Measurements from ENCODE around the gene PRPF6. TPM values are rescaled to one million over a fixed set of nuclear protein-coding genes. Genes with fewer than 3 reads are reported as not detected.

The PRPF6 gene
- total and polyA plus RNA-seq, 2 of the 13 experiments (the other 11 are each of a cell fraction or from before 2014, with no cell fraction given): 63.7 to 101 TPM

- TF ChIP-seq USF2 (IDR thresholded peaks at IDR 0.05; ENCODE audit: low read depth, low read length): no peak
- TF ChIP-seq USF2 (CRISPR knock-in tag; IDR thresholded peaks at IDR 0.05; ENCODE audit: borderline replicate concordance): no peak
- TF ChIP-seq CC2D1A (CRISPR knock-in tag; IDR thresholded peaks at IDR 0.05): no peak
- TF ChIP-seq RFXANK (CRISPR knock-in tag; IDR thresholded peaks at IDR 0.05): no peak
- TF ChIP-seq CBFB (CRISPR knock-in tag; IDR thresholded peaks at IDR 0.05): peak; percentile 37
- TF ChIP-seq MEIS2 (CRISPR knock-in tag; IDR thresholded peaks at IDR 0.05): peak; percentile 19; the same call in 1 of the 2 replicates
- TF ChIP-seq GZF1 (CRISPR knock-in tag; IDR thresholded peaks at IDR 0.05): peak; percentile 66; the same call in 1 of the 2 replicates
- TF ChIP-seq POLR2G (IDR thresholded peaks at IDR 0.05; ENCODE audit: low read depth, low read length): peak; percentile 92
- no peak for TF ChIP-seq SIN3B (IDR thresholded peaks at IDR 0.05; ENCODE audit: low read length)
- no peak for TF ChIP-seq ZNF574 (CRISPR knock-in tag; IDR thresholded peaks at IDR 0.05)
- TF ChIP-seq KMT2B (CRISPR knock-in tag; IDR thresholded peaks at IDR 0.05): peak; percentile 64
- TF ChIP-seq ZNF20 (CRISPR knock-in tag; IDR thresholded peaks at IDR 0.05): no peak
- TF ChIP-seq KDM4B (CRISPR knock-in tag; IDR thresholded peaks at IDR 0.05): no peak
- TF ChIP-seq ZMYM4 (CRISPR knock-in tag; IDR thresholded peaks at IDR 0.05): no peak
- no peak for TF ChIP-seq FLYWCH1 (CRISPR knock-in tag; IDR thresholded peaks at IDR 0.05)
- no peak for TF ChIP-seq SAFB2 (CRISPR knock-in tag; IDR thresholded peaks at IDR 0.05; ENCODE audit: borderline replicate concordance, low read depth)
- TF ChIP-seq ZBTB46 (CRISPR knock-in tag; IDR thresholded peaks at IDR 0.05; ENCODE audit: borderline replicate concordance): no peak
- TF ChIP-seq PAWR (CRISPR knock-in tag; IDR thresholded peaks at IDR 0.05; ENCODE audit: borderline replicate concordance): no peak; the same call in 1 of the 2 replicates
- TF ChIP-seq KAT2B (IDR thresholded peaks at IDR 0.05; ENCODE audit: borderline replicate concordance, low read depth, low read length): no peak
- peak; percentile 76 for TF ChIP-seq ZNF547 (CRISPR knock-in tag; IDR thresholded peaks at IDR 0.05)
- no peak for TF ChIP-seq ZFP41 (CRISPR knock-in tag; IDR thresholded peaks at IDR 0.05; ENCODE audit: borderline replicate concordance)
- no peak; the same call in 1 of the 2 replicates for TF ChIP-seq PAX8 (CRISPR knock-in tag; IDR thresholded peaks at IDR 0.05; ENCODE audit: borderline replicate concordance)
- TF ChIP-seq KAT8 (CRISPR knock-in tag; IDR thresholded peaks at IDR 0.05): peak; percentile 35; the same call in 1 of the 2 replicates
- TF ChIP-seq ERF (CRISPR knock-in tag; IDR thresholded peaks at IDR 0.05): no peak; the same call in none of the 2 replicates
- TF ChIP-seq AKAP8 (CRISPR knock-in tag; IDR thresholded peaks at IDR 0.05): peak; percentile 89; the same call in 1 of the 2 replicates
- no peak for TF ChIP-seq SMC3 (IDR thresholded peaks at IDR 0.05; ENCODE audit: low read length)
These were observed 23.8 kb upstream of the PRPF6 start (continued) for GRCh38 chr20:63957004-63957689.

All from HepG2 (cell line).